NCI-H1048 (cell line): ENCODE data around the gene HMMR.
A peak's percentile ranks its signal among the peaks of the same experiment; 100 is the strongest.
"Not testable (repeated sequence)": the region's sequence is repeated elsewhere in the genome, so short reads cannot be mapped to it uniquely, and the experiment has no call there.

ENCODE experiments used
- DNase-seq: peaks from one replicate; lab custom pipeline; 2025; lab: John Stamatoyannopoulos, UW

Gene HMMR, protein sequence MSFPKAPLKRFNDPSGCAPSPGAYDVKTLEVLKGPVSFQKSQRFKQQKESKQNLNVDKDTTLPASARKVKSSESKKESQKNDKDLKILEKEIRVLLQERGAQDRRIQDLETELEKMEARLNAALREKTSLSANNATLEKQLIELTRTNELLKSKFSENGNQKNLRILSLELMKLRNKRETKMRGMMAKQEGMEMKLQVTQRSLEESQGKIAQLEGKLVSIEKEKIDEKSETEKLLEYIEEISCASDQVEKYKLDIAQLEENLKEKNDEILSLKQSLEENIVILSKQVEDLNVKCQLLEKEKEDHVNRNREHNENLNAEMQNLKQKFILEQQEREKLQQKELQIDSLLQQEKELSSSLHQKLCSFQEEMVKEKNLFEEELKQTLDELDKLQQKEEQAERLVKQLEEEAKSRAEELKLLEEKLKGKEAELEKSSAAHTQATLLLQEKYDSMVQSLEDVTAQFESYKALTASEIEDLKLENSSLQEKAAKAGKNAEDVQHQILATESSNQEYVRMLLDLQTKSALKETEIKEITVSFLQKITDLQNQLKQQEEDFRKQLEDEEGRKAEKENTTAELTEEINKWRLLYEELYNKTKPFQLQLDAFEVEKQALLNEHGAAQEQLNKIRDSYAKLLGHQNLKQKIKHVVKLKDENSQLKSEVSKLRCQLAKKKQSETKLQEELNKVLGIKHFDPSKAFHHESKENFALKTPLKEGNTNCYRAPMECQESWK

DNA sequence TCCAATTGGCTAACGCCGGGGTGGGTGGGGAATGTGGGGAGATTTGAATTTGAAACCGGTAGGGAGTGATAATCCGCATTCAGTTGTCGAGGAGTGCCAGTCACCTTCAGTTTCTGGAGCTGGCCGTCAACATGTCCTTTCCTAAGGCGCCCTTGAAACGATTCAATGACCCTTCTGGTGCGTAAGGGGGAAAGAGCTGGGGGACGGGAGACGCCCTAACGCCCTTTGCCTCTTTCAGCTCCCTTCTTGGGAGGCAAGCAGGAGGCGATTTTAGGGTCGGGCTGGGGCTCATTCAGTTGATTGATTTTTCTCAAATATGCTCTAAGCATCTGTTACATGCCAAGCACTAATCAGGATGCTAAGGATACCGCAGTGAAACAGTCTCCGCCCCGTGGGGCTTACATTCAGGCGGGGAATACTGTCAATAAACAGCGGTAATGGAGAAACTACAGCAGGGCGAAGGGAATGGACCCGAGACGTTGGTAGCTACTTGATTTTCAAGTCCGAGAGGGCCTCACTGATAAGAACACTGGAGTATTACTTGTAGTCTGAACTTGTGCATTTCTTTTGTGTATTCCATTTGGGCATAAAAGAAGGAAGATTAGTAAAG, at the start of gene HMMR:
Gene HMMR, plus strand, starts transcription at position 71 of the 610 bp plus-strand sequence. Its CDS starts 61 bp downstream, at position 132.
- DNase-seq = no peak

DNA sequence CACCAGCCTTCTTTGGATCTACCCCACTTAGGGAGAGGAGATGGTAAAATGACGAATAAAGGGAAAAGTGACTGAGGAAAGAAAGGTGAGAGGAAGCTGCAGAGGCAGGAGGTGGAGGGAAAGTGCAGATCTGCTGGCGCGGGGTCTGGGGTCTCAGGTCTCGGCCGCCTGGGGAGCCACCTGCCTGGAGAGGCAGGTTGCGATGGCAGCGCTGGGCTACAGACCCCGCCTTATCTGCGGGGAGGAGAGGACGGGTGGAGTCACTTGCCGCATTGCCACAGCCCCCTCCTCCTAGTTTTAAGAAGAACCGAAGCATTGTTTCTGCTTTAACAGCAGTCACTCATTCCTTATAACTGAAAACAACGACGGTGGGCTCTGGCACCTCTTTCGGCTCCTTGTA, 44.8 kb upstream of the HMMR start:
- not testable (repeated sequence) for DNase-seq

- no peak for DNase-seq
These were observed 35.6 kb upstream of the HMMR start for GRCh38 chr5:163424836-163425235.

DNA sequence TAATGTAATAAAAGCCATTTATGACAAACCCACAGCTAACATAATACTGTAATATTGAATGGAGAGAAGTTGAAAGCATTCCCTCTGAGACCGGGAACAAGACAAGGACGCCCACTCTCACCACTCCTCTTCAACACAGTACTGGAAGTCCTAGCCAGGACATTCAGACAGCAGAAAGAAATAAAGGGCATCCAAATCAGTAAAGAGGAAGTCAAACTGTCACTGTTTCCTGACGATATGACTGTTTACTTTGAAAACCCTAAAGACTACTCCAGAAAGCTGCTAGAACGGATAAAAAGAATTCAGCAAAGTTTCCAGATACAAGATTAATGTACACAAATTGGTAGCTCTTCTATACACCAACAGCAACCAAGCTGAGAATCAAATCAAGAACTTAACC, 34.3 kb upstream of the HMMR start:
- DNase-seq = not testable (repeated sequence)

DNA sequence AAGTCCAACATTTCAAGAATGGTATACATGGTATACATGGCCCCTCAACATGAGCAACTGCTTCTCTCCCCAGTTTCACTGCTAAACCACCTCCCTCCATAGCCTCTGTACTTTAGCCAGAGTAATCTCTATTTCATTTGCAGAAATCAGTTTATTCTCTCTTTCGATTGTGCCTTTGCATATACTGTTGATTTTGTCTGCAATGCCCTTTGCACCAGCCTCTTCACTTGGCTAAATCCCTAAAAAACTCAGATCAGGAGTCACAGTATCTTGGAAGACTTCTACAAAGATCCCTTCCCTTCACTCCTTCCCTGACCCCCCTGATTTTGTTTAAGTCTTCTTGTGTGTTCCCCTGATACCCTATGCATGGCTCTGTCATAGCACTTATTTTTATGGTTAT, 27.9 kb upstream of the HMMR start:
- DNase-seq = no peak

- no peak for DNase-seq
These were observed 27.2 kb upstream of the HMMR start for GRCh38 chr5:163433271-163433670.

GRCh38 chr5:163434401-163434866, 26.0 kb upstream of the HMMR start:
- DNase-seq = no peak

- no peak for DNase-seq
These were observed 23.9 kb upstream of the HMMR start for GRCh38 chr5:163436515-163436914.

- no peak for DNase-seq
These were observed 23.5 kb upstream of the HMMR start for GRCh38 chr5:163437011-163437308.

GRCh38 chr5:163437309-163438182, 22.9 kb upstream of the HMMR start, which contains the start of gene CCNG1:
Gene CCNG1 (plus strand): TSS chr5:163437595. CDS start chr5:163439257, 1,662 bp downstream.
- peak; percentile 87 for DNase-seq

DNA sequence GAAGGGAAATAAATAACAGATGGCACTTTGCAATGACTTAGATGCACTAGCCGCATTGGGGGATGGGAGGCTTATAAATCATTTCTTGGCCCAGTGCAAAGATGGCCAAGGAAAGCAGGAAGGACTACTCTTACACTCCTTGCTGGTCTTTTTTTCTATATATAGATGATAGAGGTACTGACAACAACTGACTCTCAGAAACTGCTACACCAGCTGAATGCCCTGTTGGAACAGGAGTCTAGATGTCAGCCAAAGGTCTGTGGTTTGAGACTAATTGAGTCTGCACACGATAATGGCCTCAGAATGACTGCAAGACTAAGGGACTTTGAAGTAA, 21.4 kb upstream of the HMMR start:
- no peak for DNase-seq

DNA sequence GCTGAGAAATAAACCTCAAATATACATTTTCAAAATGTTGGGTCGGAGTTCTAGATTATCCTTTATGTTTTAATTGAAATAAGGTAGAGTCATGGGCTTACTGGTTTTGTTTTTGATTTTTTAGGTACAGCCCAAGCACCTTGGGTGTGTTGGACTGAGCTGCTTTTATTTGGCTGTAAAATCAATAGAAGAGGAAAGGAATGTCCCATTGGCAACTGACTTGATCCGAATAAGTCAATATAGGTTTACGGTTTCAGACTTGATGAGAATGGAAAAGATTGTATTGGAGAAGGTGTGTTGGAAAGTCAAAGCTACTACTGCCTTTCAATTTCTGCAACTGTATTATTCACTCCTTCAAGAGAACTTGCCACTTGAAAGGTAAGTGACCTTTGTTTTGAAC, 19.5 kb upstream of the HMMR start:
- DNase-seq = no peak

DNA sequence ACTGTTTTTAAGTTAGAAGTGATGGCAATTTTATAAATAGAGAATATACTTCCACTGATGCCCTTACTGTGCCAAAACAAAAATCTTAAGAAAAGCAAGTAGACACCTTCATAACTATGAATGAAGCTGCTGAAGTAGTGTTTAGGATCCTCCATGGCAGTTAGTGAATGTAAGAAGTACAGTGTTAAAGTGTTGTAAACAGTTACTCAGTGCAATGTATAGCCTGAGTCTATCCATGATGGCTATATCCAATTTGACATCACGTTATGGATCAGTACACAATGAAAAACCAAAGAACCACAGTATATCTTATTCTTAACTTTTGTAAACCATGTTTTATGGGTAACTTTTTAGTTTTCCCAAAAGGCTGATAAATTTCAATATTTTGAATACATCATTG, 15.9 kb upstream of the HMMR start:
- DNase-seq = no peak

DNA sequence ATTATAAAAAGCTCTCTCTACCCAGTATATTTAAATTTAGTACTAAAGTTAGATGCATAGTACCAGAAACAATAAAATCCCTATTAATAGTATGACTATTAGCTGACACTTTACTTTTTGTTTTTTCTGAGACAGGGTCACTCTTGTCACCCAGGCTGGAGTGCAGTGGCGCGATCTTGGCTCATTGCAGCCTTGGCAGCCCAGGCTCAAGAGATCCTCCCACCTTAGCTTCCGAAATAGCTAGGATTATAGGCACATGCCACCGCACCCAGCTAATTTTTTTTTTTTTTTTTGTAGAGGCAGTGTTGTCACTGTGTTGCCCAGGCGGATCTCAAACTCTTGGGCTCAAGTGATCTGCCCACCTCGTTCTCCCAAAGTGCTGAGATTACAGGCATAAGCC, 15.1 kb upstream of the HMMR start:
- DNase-seq = no peak

- no peak for DNase-seq
These were observed 13.2 kb upstream of the HMMR start for GRCh38 chr5:163447191-163447590.

DNA sequence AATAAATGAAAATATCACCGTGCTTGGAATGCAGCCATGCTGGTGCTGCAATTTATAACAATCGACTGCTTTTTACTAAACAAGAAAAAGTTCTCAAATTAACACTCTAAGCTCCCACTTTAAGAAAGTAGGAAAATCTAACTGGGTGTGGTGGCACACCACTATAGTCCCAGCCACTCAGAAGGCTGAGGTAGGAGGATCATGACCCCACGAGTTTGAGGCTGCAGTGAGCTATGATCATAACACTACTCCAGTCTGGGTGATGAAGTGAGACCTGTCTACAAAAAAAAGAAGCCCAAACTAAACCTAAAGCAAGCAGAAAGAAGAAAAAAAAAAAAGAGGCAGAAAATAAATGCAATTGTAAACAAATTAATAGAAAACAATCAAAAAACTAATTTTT, 12.6 kb upstream of the HMMR start:
- DNase-seq = no peak

DNA sequence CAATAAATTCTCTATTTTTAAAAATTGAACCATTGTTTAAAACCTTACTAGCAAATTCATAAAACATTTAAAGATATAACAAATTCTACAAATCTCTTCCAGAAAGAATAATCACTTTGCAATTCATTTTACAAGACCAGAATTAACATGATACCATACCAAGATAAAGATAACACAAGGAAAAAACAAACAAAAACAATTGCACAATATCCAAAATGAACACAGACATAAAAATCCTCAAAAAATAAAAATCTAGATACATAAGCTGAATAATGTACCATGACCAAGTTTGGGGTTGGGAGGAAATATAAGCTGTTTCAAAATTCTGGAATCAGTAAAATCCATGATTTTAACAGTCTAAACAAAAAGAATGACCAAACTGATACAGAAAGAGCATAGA, 11.9 kb upstream of the HMMR start:
- no peak for DNase-seq

DNA sequence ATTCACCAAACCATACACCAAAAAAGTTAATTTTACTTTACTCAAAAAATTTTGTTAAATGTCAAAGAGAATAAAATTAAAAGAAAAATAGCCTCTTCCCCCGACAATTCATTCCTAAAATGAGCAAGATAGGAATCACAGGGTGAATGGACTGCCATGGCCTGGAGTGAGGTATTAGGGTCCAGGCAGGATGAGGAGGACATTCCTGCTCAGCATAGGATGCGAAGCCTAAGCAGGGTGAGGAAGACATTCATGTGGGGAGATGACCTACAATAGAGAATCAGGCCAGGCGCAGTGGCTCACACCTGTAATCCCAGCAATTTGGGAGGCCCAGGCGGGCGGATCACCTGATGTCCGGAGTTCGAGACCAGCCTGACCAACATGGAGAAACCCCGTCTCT, 8.9 kb upstream of the HMMR start:
- DNase-seq = no peak

- no peak for DNase-seq
These were observed 6.7 kb upstream of the HMMR start for GRCh38 chr5:163453705-163454104.

- DNase-seq = not testable (repeated sequence)
These were observed 5.0 kb upstream of the HMMR start for GRCh38 chr5:163455406-163455805.

DNA sequence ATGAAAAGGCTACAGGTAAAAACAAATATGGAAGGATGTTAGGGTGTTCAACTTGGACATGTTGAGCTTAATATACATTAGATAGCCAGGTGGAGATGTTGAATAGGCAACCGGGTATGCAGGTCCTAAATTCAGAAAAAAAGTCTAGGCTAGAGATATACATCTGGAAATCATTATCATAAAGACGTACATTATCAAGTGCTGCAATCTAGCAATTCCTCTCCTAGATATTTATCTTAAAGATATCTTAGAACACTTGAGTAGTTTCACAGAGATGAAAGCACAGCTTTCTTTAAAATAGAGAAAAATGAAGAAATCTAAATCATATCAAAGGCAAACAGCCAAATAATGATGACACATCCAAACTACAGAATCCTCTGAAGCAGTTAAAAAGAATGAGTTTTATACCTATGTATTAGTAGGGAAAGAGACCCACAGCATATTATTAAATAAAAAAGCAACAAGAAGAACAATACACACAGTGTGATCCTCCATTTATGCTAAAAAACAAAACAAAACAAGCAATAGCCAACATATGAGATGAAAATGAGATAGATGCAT, 4.3 kb upstream of the HMMR start:
- DNase-seq = no peak

- no peak for DNase-seq
These were observed 3.6 kb upstream of the HMMR start for GRCh38 chr5:163456840-163457239.
